ENCODE results near the gene PCIF1. TPM values are rescaled to one million over a fixed set of nuclear protein-coding genes. Genes with fewer than 3 reads are reported as not detected.

Gene PCIF1
- total RNA-seq, 2 experiments from 2014 or later: 100 TPM

GRCh38 chr20:45949542-45950329 lies 15.3 kb downstream of the PCIF1 start:
- CTCF ChIA-PET: no interaction called here
- no peaks in the 10 kb centered on the region for H3K27me3 Mint-ChIP-seq
- TF ChIP-seq CTCF (IDR thresholded peaks at IDR 0.05): no peak
- H3K4me1 Mint-ChIP-seq (ENCODE audit: low read depth): peaks cover 4% of the 10 kb centered on the region
- H3K27ac ChIP-seq (ENCODE audit: low read depth in 1 of 2, low read length in 2 of 2): no peak overlapping the region
- H3K4me1 ChIP-seq (ENCODE audit: insufficient read depth, low read length): peaks cover 31% of the 10 kb centered on the region
- H3K4me3 ChIP-seq (ENCODE audit: low read length): no peak overlapping the region
- DNase-seq: no peak
- POLR2A ChIA-PET: interaction anchor here (1.4 to 10.5 kb wide), 3 partner anchors 9 to 59 kb away, joined by 4 to 120 read pairs (median 5); partner anchors contain the start of genes CTSA, NEURL2 and PCIF1
- no peaks in the 10 kb centered on the region for H3K27me3 ChIP-seq (ENCODE audit: control insufficient read depth in 1 of 2, insufficient read depth in 2 of 2, low read length in 2 of 2)
- peaks cover 95% of the 10 kb centered on the region for H3K36me3 ChIP-seq (ENCODE audit: insufficient read depth, low read length)
- H3K9me3 ChIP-seq (ENCODE audit: control insufficient read depth in 1 of 2, insufficient read depth in 1 of 2, low read length in 2 of 2): no peaks in the 10 kb centered on the region
- intact Hi-C loops (cut with DNase I, micrococcal nuclease): no loop called here
- ATAC-seq (ENCODE audit: poor library complexity): no peak
- no peak overlapping the region for H3K4me3 Mint-ChIP-seq
- peak overlapping the region; percentile 54 for H3K27ac Mint-ChIP-seq
- H3K9me3 Mint-ChIP-seq: no peaks in the 10 kb centered on the region
- H3K36me3 Mint-ChIP-seq (ENCODE audit: low read depth): peaks cover 81% of the 10 kb centered on the region

DNA sequence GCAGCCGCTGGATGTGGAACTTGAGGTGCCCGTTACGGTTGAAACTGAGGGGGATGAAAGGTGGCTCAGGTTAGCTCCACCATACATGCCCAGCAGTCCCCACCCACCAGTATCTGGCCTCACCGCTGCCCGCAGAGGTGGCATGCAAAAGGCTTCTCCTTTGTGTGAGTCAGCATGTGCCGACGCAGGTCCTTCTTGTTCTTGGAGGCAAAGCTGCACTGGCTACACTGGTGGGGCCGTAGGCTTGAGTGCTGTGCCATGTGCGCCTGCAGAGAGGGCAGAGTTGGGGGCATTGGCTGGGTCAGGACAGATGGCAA lies 15.8 kb downstream of the PCIF1 start:
- ATAC-seq (ENCODE audit: poor library complexity) (no peak), DNase-seq (no peak)
- Mint-ChIP-seq H3K4me1 (ENCODE audit: low read depth) (peaks cover 4% of the 10 kb centered on the region), H3K27ac (no peak overlapping the region), H3K27me3 (no peaks in the 10 kb centered on the region), H3K9me3 (no peaks in the 10 kb centered on the region), H3K36me3 (ENCODE audit: low read depth) (peaks cover 75% of the 10 kb centered on the region), H3K4me3 (no peak overlapping the region)
- CTCF ChIA-PET: no interaction called here
- POLR2A ChIA-PET: interaction anchor here (10.5 kb wide), 1 partner anchor 14 kb away, joined by 120 read pairs; the partner anchor contains the start of gene PCIF1
- Histone ChIP-seq H3K4me3 (ENCODE audit: low read length) (no peak overlapping the region), H3K4me1 (ENCODE audit: insufficient read depth, low read length) (peaks cover 30% of the 10 kb centered on the region), H3K27me3 (ENCODE audit: control insufficient read depth in 1 of 2, insufficient read depth in 2 of 2, low read length in 2 of 2) (no peaks in the 10 kb centered on the region), H3K36me3 (ENCODE audit: insufficient read depth, low read length) (peaks cover 90% of the 10 kb centered on the region), H3K27ac (ENCODE audit: low read depth in 1 of 2, low read length in 2 of 2) (no peak overlapping the region), H3K9me3 (ENCODE audit: control insufficient read depth in 1 of 2, insufficient read depth in 1 of 2, low read length in 2 of 2) (no peaks in the 10 kb centered on the region)
- intact Hi-C loops (cut with DNase I, micrococcal nuclease): no loop called here
- TF ChIP-seq CTCF (IDR thresholded peaks at IDR 0.05): no peak

DNA sequence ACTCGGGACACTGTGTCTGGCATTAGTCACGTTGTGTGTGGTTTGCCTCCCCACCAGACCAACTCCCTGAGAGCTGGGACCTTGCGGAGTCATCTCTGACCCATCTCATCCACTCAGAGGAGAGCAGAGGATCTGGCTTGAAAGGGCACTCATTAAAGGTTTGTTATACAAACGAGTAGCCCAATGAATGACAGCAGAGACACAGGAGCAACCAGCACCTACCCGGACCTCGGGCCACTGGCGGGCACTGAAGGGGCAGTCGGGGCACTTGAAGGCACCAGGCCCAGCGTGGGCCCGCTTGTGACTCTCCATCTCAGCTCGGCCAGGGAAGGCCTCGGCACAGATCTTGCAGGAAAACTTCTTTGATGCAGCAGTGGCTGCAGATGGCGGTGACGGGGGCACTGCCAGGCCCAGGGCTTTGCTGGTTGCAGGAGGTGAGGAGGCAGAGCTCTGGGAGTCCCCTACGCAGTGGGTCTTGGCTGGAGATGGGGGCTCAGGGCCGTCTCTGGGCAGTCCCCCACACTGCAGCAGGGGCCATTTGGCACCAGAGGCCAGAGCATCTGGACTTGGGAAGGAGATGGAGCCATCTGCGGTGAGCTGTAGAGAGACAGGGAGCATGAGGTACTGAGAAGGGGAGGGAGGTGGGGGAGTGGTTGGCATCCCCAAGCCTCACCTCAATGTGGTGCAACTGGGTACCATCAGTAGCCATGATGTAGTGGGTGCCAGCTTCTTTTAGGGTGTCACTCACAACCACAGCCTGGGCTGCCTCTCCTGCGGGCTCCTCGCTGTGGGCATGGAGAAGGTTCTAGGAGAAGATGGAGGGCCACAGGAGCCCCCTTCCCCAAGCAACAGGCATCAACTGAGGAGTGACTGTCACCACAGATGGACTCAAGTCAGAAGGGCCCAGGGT lies 17.7 kb downstream of the PCIF1 start:
- Histone ChIP-seq H3K27me3 (ENCODE audit: control insufficient read depth in 1 of 2, insufficient read depth in 2 of 2, low read length in 2 of 2) (no peaks in the 10 kb centered on the region), H3K27ac (ENCODE audit: low read depth in 1 of 2, low read length in 2 of 2) (no peak overlapping the region), H3K4me3 (ENCODE audit: low read length) (no peak overlapping the region), H3K4me1 (ENCODE audit: insufficient read depth, low read length) (peaks cover 12% of the 10 kb centered on the region), H3K36me3 (ENCODE audit: insufficient read depth, low read length) (peaks cover 87% of the 10 kb centered on the region), H3K9me3 (ENCODE audit: control insufficient read depth in 1 of 2, insufficient read depth in 1 of 2, low read length in 2 of 2) (no peaks in the 10 kb centered on the region)
- H3K36me3 Mint-ChIP-seq (ENCODE audit: low read depth): peaks cover 74% of the 10 kb centered on the region
- H3K27ac Mint-ChIP-seq: peak overlapping the region; percentile 48
- DNase-seq (no peak), ATAC-seq (ENCODE audit: poor library complexity) (no peak)
- TF ChIP-seq CTCF (IDR thresholded peaks at IDR 0.05): no peak
- POLR2A ChIA-PET: interaction anchor here (1.2 to 10.5 kb wide), 4 partner anchors 12 to 61 kb away, joined by 3 to 120 read pairs (median 5); partner anchors contain the start of genes CTSA, NEURL2, PCIF1 and ZNF335
- CTCF ChIA-PET: no interaction called here
- H3K9me3 Mint-ChIP-seq: no peaks in the 10 kb centered on the region
- no peaks in the 10 kb centered on the region for H3K4me1 Mint-ChIP-seq (ENCODE audit: low read depth)
- intact Hi-C loops (cut with DNase I, micrococcal nuclease): no loop called here
- H3K4me3 Mint-ChIP-seq: no peak overlapping the region
- no peaks in the 10 kb centered on the region for H3K27me3 Mint-ChIP-seq

Measured in CD4-positive, alpha-beta T cell (primary cell).